Non-pigmented ciliary epithelial cell (primary cell): ENCODE results near the gene IVD.

Source experiments
- DNase-seq: peaks from one replicate; pipeline ENCODE4 v3.0.0-alpha.2; 2010; ENCODE audit warnings: low read depth

The IVD gene

DNA sequence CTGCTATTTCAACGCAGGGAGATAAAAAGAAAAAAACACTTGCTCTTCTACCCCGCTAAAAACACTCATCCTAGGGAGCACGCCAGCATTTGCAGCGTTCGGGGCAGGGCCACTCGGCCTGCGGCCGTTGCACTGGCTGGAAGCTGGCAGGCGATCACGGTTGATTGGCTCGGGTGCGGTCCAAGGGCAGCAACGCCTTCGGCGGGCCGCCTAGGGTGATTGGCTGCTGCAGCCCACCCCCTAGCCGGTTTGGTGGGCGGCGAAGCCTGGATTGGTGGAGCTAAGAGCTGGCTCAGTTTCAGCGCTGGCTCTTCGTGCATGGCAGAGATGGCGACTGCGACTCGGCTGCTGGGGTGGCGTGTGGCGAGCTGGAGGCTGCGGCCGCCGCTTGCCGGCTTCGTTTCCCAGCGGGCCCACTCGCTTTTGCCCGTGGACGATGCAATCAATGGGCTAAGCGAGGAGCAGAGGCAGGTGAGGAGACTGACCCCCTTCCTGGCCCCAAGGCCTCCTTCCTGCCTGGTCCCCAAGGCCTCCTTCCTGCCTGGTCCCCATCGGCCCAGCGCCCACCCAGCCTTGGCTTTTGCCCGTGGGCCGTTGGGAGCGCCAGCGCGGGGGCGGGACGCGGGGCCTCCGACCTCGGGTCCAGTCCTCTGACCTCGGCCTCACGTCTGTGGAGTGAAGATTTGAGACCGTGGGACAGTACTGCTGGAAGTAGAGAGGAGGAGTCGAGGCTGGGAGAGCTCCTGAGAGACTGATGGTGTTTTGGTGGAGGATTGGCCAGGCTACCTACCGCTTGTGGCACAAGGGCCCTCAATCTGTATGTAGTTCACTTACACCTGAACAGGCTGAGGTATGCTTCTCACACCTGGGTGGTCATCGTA, at the start of gene IVD:
IVD (plus strand) TSS at position 295 of the 881 bp plus-strand sequence; CDS start at position 328, 33 bp downstream.
- peak; percentile 80 for DNase-seq

DNA sequence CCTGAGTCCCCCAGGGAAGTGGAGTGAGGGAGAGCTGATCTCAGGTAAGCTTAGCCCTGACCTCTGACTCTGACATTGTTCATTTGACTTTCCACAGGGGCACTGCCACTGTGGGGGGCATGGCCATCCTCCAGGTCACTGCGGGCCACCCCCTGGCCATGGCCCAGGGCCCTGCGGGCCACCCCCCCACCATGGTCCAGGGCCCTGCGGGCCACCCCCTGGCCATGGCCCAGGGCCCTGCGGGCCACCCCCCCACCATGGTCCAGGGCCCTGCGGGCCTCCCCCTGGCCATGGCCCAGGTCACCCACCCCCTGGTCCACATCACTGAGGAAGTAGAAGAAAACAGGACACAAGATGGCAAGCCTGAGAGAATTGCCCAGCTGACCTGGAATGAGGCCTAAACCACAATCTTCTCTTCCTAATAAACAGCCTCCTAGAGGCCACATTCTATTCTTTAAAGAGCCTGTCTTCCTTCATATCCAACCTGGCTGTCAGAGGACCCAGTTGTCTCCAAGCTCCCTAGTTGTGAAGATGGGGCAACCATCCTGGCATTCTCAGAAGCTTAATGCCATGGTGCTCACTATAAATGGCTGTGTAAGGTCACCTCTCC, 49.5 kb upstream of the IVD start:
- no peak for DNase-seq

DNA sequence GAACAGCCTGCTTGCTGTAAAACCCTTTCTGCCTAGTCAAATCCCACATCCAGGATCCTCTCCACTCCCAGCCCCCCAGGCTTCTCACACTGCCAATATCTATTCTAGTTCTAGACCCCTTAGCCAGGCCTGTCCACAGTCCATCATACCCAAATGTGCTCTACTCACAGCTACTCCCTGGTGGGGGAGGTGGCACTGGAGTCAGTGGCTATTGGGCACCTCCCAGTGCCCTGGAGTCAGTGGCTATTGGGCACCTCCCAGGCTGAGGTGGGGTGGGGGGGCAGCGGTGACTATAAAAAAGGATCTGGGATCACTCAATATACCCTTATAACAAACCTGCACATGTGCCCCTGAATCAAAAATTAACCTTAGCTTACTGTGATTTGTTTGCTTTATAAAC, 48.3 kb upstream of the IVD start:
- no peak for DNase-seq

DNA sequence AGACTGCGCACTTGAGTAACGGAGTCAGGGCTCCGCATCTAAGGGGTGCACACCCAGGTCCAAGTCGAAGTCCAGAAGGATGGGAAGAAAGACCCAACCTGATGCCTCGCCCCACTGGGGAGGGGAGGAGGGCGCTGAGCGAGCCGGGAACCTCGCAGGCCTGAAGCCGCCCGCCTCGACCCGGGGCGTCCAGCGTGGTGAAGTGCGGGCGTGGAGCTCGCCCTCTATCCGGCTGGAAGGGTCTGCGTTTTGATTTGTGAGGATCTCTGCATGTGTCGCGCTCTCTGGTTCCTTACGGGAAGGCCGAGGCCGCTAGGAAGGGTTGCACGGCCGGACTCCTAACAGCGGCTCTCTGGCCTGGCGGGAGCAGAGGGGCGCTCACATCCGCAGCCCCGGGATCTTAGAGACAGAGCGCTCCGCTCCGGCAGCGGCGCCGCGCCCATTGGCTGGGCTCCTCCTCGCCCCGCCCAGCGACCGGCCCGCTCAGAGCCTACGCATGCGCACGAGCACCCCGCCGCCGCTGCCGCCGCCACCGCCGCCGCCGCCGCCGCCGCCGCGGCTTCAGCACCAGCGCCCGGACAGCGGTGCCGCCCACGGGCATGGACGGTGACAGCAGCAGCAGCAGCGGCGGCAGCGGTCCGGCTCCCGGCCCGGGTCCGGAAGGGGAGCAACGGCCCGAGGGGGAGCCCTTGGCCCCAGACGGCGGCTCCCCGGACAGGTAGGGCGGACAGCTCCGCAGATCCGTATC, 47.7 kb upstream of the IVD start, which contains the start of gene DISP2:
DISP2 (plus strand) TSS at position 497 of the 748 bp plus-strand sequence; CDS start at position 600, 103 bp downstream.
- DNase-seq: no peak

DNA sequence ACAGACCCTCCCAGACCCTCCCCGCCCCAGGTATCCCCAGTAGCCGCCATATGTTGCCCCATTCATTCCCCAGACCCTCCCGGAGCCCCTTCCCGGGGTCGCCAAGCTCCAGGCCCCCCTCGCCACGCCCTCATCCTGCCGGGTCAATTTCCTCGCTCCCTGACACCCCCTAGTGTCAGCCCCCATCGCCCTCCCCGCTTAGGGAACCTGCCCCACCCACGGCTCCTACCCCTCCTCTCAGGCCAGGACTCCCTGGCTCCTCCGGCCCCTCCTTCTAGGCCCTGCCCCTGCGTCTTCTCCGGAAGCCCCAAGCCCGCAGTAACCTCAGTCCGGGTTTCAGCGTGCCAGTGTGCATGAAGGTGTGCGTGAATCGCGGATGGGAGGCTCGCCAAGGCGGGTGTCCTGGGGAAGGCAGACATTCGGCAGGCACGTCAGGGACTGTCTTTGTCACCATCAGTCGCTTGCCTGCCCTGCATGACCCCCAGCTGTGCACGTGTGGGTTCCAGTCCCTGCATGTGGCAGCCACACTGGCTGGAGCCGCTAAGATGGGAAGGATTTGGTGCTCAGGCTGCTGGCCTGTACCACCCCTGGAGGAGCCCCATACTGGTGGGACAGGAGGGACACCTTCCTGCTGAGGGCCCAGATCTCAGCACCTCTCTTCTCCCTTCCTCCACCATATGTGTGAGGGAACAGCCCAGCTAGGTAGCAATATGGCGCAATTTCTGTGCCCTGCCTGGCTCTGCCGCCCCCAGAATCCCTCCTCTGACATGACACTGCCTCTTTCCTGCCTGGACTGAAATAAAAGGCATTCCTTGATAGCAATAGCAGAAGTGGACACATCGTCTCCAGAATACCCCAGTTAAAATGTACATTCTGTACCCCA, 46.9 kb upstream of the IVD start:
- no peak for DNase-seq

DNA sequence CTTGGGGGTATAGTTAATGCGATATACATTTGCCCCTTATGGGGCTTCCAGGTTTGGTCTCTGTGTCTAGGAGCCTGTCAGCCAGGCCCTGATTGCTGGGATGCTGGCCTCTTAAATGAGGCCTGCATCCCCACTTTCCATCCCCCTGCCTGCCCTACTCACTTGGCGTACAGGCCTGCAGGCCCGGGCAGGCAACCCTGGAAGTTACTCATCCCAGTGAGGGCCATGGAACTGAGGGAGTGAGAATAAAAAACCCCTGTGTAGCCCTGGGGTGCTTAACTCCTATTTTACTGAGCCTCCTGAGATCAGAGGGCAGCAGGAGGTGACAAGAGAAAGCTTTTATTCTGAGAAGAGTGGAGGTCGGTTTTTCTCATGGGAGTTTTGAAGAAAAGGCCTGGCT, 45.6 kb upstream of the IVD start:
- no peak for DNase-seq

- no peak for DNase-seq
These were observed 44.0 kb upstream of the IVD start for GRCh38 chr15:40361640-40362039.

DNA sequence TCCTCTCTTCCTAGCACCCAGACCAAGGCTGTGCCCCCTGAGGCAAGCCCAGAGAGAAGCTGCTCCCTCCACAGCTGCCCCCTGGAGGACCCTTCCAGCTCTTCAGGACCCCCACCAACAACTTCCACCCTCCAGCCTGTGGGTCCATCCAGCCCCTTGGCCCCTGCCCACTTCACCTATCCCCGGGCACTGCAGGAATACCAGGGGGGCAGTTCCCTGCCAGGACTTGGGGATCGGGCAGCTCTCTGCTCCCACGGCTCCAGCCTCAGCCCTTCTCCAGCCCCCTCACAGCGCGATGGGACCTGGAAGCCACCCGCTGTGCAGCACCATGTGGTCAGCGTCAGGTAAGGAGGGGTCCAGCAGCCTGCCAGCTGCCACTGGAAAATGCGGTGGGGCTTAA, 42.0 kb upstream of the IVD start:
- no peak for DNase-seq

DNA sequence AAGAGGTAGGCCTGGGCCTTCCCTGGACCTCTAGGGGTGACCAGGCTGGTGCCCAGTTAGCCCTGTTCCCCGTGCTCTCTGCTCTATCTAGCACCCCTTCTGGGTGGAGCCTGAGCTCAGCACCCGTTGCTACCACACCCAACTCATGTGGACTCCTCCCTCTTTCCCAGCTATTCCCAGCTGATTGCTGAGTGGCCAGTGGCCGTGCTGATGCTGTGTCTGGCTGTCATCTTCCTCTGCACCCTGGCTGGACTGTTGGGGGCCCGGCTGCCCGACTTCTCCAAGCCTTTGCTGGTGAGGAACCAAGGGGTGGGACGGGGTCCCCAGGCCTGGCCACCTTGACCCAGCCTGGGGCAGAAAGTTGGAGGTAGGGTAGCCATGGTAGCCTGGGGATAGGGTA, 41.3 kb upstream of the IVD start:
- no peak for DNase-seq

DNA sequence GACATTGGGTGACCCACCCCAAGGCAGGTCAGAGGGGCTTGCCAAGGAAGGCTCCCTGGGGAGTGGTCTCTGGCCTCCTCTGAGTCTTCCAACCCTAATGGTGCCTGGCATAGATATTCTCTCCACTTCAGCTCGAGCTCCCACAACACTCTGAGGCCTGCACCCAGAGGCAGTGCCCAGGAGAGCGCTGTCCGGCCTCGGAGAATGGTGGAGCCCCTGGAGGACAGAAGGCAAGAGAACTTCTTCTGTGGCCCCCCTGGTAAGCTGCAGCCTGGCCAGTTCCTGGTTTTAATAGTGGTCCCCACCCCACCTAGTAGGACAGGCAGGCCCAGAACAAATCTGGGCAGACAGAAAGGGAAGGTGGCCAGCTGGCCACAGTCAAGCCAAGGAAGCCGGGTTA, 40.6 kb upstream of the IVD start:
- DNase-seq: no peak

DNA sequence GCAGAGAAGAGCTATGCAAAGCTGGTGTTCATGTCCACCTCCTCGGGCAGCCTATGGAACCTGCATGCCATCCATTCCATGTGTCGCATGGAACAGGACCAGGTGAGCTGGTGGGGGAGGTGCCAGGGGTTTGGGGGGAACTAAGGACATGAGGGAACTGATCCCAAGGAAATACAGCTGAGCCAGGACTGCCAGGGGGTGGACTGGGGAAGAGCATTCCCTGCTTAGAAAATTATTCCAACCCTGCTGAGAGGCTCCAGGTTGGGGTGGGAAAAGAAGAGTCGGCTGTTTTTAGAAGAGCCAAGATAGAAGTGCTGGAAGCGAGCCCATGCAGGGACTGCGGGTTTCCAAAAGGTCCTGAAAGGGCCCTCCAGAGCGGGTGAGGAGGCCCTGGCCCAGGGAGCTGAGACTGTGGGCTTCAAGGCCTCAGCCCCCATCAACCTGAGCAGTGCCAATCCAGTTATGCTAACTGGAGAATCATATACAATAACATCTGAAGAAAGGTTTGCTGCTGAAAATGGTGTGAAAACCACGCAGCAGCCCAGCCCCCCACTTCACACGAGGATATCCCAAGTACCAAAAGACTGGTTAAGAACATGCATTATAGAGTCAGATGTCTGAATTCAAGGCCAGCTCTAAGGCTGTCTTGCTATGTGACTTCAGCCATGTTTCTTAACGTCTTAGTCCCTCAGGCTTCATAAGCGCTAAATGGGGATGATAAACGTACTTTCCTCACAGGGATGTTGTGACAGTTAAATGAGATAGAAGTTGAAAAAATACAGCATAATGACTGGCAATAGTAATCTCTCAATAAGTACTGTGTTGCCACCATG, 39.8 kb upstream of the IVD start:
- no peak for DNase-seq

- no peak for DNase-seq
These were observed 38.9 kb upstream of the IVD start for GRCh38 chr15:40366457-40367370.

- DNase-seq: no peak
These were observed 38.3 kb upstream of the IVD start for GRCh38 chr15:40367371-40367685.

GRCh38 chr15:40367686-40368611, 37.6 kb upstream of the IVD start:
- no peak for DNase-seq

DNA sequence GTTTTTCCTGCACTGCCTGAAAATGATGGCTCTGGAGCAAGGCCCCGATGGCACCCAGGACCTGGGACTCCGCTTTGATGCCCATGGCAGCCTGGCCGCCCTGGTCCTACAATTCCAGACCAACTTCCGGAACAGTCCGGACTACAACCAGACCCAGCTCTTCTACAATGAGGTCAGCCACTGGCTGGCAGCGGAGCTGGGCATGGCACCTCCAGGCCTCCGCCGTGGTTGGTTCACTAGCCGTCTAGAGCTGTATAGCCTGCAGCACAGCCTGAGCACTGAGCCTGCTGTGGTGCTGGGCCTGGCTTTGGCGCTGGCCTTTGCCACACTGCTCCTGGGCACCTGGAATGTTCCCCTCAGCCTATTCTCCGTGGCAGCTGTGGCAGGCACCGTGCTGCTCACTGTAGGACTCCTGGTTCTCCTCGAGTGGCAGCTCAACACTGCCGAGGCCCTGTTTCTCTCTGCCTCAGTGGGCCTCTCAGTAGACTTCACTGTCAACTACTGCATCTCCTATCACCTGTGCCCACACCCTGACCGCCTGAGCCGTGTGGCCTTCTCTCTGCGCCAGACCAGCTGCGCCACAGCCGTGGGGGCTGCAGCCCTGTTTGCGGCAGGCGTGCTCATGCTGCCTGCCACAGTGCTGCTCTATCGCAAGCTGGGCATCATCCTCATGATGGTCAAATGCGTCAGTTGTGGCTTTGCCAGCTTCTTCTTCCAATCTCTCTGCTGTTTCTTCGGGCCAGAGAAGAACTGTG, 36.7 kb upstream of the IVD start:
- DNase-seq: no peak

- no peak for DNase-seq
These were observed 36.1 kb upstream of the IVD start for GRCh38 chr15:40369474-40369869.

DNA sequence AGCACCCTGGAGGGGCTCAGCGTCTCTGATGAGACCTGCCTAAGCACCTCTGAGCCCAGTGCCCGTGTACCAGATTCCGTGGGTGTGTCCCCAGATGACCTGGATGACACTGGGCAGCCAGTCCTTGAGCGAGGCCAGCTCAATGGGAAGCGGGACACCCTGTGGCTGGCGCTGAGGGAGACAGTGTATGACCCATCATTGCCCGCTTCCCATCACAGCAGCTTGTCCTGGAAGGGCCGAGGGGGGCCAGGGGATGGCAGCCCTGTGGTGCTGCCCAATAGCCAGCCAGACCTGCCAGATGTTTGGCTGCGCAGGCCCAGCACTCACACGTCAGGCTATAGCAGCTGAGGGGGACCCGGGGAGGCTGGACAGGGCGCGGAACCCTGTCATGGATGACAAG, 35.6 kb upstream of the IVD start:
- no peak for DNase-seq

GRCh38 chr15:40372981-40373380, 32.6 kb upstream of the IVD start:
- DNase-seq: no peak
